Neuronal stem cell (in vitro differentiated cells): Measurements from ENCODE around the gene NAPSA.
A peak's percentile ranks its signal among the peaks of the same experiment; 100 is the strongest.

ENCODE experiments used
- DNase-seq: peaks from one replicate; pipeline ENCODE4 v3.0.0-alpha.2; 2013; ENCODE audit warnings: low spot score
- H2AFZ ChIP-seq: one replicate; pipeline ENCODE4 v1.6.1; 2013; ENCODE audit warnings: mild to moderate bottlenecking, low read length, inconsistent platforms
- H2AK5ac ChIP-seq: 2 replicates; pipeline ENCODE4 v1.6.1; 2013; ENCODE audit warnings: low read depth, mild to moderate bottlenecking, inconsistent platforms, low read length, moderate library complexity, mixed read lengths
- H2BK120ac ChIP-seq: 2 replicates; pipeline ENCODE4 v1.6.1; 2013; ENCODE audit warnings: low read depth, mild to moderate bottlenecking, inconsistent platforms, low read length, moderate library complexity, mixed read lengths
- H2BK12ac ChIP-seq: one replicate; pipeline ENCODE4 v1.6.1; 2013; ENCODE audit warnings: low read length, inconsistent platforms
- H2BK15ac ChIP-seq: 2 replicates; pipeline ENCODE4 v1.6.1; 2013; ENCODE audit warnings: mild to moderate bottlenecking, low read length, inconsistent platforms, mixed read lengths
- H2BK5ac ChIP-seq: one replicate; pipeline ENCODE4 v1.6.1; 2013; ENCODE audit warnings: inconsistent platforms, mild to moderate bottlenecking, low read length, moderate library complexity
- H3K14ac ChIP-seq: one replicate; pipeline ENCODE4 v1.6.1; 2013; ENCODE audit warnings: low read length, inconsistent platforms
- H3K18ac ChIP-seq: 2 replicates; pipeline ENCODE4 v1.6.1; 2013; ENCODE audit warnings: low read length, inconsistent platforms
- H3K23ac ChIP-seq: 2 replicates; pipeline ENCODE4 v1.6.1; 2013; ENCODE audit warnings: low read depth, mild to moderate bottlenecking, mixed read lengths, low read length, inconsistent platforms; ENCODE audit not compliant: poor library complexity
- H3K27ac ChIP-seq: replicated peaks from 3 replicates; pipeline ENCODE4 v1.5.1; 2013; ENCODE audit warnings: low read length, inconsistent platforms
- H3K27me3 ChIP-seq, 3 experiments: 2 replicates each; pipeline ENCODE4 v1.6.1; 2013; ENCODE audit warnings: low read length in 3 of 3, mild to moderate bottlenecking in 2 of 3, inconsistent platforms in 1 of 3, low read depth in 1 of 3, mixed read lengths in 1 of 3, moderate library complexity in 1 of 3; ENCODE audit not compliant: control insufficient read depth in 3 of 3, insufficient read depth in 3 of 3
- H3K36me3 ChIP-seq, 2 donors: replicated peaks in 1 of 2; 2 replicates each; pipeline ENCODE4 v1.6.1; 2013; ENCODE audit warnings: low read length in 2 of 2; ENCODE audit not compliant: control insufficient read depth in 2 of 2, insufficient read depth in 2 of 2
- H3K4ac ChIP-seq: 2 replicates; pipeline ENCODE4 v1.6.1; 2013; ENCODE audit warnings: inconsistent platforms, mild to moderate bottlenecking, low read length, moderate library complexity
- H3K4me1 ChIP-seq, 2 donors: 1 replicate in 1 of 2; 2 replicates in 1 of 2; pipeline ENCODE4 v1.6.1; 2013; ENCODE audit warnings: low read length in 2 of 2, low read depth in 1 of 2; ENCODE audit not compliant: control insufficient read depth in 2 of 2, insufficient read depth in 1 of 2
- H3K4me2 ChIP-seq: one replicate; pipeline ENCODE4 v1.6.1; 2013; ENCODE audit warnings: mild to moderate bottlenecking, low read length, inconsistent platforms; ENCODE audit not compliant: insufficient read depth, poor library complexity, severe bottlenecking
- H3K4me3 ChIP-seq, 2 donors: 2 replicates each; pipeline ENCODE4 v1.5.1; 2013; ENCODE audit warnings: low read length in 2 of 2, mild to moderate bottlenecking in 2 of 2, inconsistent platforms in 1 of 2, moderate library complexity in 1 of 2
- H3K79me1 ChIP-seq: one replicate; pipeline ENCODE4 v1.6.1; 2013; ENCODE audit warnings: low read depth, mild to moderate bottlenecking, inconsistent platforms, low read length, moderate library complexity
- H3K9ac ChIP-seq: one replicate; pipeline ENCODE4 v1.6.1; 2013; ENCODE audit warnings: mild to moderate bottlenecking, low read depth, low read length, inconsistent platforms; ENCODE audit not compliant: poor library complexity
- H3K9me3 ChIP-seq, 2 donors: replicated peaks in 1 of 2; 2 replicates each; pipeline versions ENCODE3 to v1.6.1; 2013; ENCODE audit warnings: low read length in 2 of 2, mild to moderate bottlenecking in 2 of 2, inconsistent platforms in 1 of 2, low read depth in 1 of 2, mixed read lengths in 1 of 2, moderate library complexity in 1 of 2; ENCODE audit not compliant: control insufficient read depth in 2 of 2, insufficient read depth in 1 of 2
- H4K8ac ChIP-seq: one replicate; pipeline ENCODE4 v1.6.1; 2013; ENCODE audit warnings: low read depth, mild to moderate bottlenecking, inconsistent platforms, low read length, moderate library complexity
- H4K91ac ChIP-seq: one replicate; pipeline ENCODE4 v1.6.1; 2013; ENCODE audit warnings: low read length, low read depth, mild to moderate bottlenecking, inconsistent platforms; ENCODE audit not compliant: poor library complexity
- WGBS, 2 donors: extraction: QIAGEN DNeasy Blood & Tissue Kit; methylation state at CpG; one replicate each; pipeline ENCODE4 v1.1.7; 2013; ENCODE audit warnings: missing lambda C conversion rate in 2 of 2, mixed read lengths in 1 of 2; ENCODE audit not compliant: insufficient read length in 2 of 2, insufficient replicate concordance in 1 of 2; ENCODE audit errors: extremely low coverage in 2 of 2; 5-methylcytosine and 5-hydroxymethylcytosine counted together

Gene NAPSA

GRCh38 chr19:50325310-50326100, 39.9 kb downstream of the NAPSA start:
- H3K9ac ChIP-seq = peak overlapping the region; percentile 38
- peaks cover 5 to 26% (median 24%) of the 10 kb centered on the region in 3 experiments for H3K27me3 ChIP-seq
- H3K27ac ChIP-seq = no peak overlapping the region
- no CpG with 5 or more reads among the region's 48 CpGs for WGBS, 2 donors
- H3K23ac ChIP-seq = peak overlapping the region; percentile 56
- H3K9me3 ChIP-seq = no peaks in the 10 kb centered on the region
- H3K4me3 ChIP-seq = peak overlapping the region; percentile 25 to 67
- H3K4me2 ChIP-seq = peak overlapping the region; percentile 64
- peaks cover 5 to 8% of the 10 kb centered on the region in 2 donors for H3K4me1 ChIP-seq
- peak overlapping the region; percentile 10 for H3K4ac ChIP-seq
- no peak overlapping the region for H2BK12ac ChIP-seq
- peak; percentile 95 for DNase-seq
- peak overlapping the region; percentile 75 for H3K14ac ChIP-seq
- peaks cover 0 to 3% of the 10 kb centered on the region in 2 donors for H3K36me3 ChIP-seq
- no peak overlapping the region for H4K91ac ChIP-seq
- H2BK5ac ChIP-seq = no peak overlapping the region
- peak overlapping the region; percentile 54 for H2BK15ac ChIP-seq
- no peak overlapping the region for H2BK120ac ChIP-seq
- H3K18ac ChIP-seq = peak overlapping the region; percentile 90
- H2AK5ac ChIP-seq = peak overlapping the region; percentile 88
- H3K79me1 ChIP-seq = peaks cover 3% of the 10 kb centered on the region
- H4K8ac ChIP-seq = no peak overlapping the region
- peak overlapping the region; percentile 94 for H2AFZ ChIP-seq

GRCh38 chr19:50324331-50324730, 41.1 kb downstream of the NAPSA start:
- no peak overlapping the region for H2BK5ac ChIP-seq
- no peak overlapping the region for H2BK12ac ChIP-seq
- peaks cover 5 to 8% of the 10 kb centered on the region in 2 donors for H3K4me1 ChIP-seq
- H3K18ac ChIP-seq = no peak overlapping the region
- H3K14ac ChIP-seq = no peak overlapping the region
- no peak overlapping the region for H3K9ac ChIP-seq
- H2BK120ac ChIP-seq = no peak overlapping the region
- H3K36me3 ChIP-seq = peaks cover 0 to 3% of the 10 kb centered on the region in 2 donors
- H2BK15ac ChIP-seq = no peak overlapping the region
- peaks cover 3% of the 10 kb centered on the region for H3K79me1 ChIP-seq
- H3K4me2 ChIP-seq = no peak overlapping the region
- H2AK5ac ChIP-seq = no peak overlapping the region
- peaks cover 5 to 26% (median 24%) of the 10 kb centered on the region in 3 experiments for H3K27me3 ChIP-seq
- no peak overlapping the region for H3K4me3 ChIP-seq
- no peak overlapping the region for H2AFZ ChIP-seq
- no CpG with 5 or more reads among the region's 11 CpGs for WGBS, 2 donors
- H3K9me3 ChIP-seq = no peaks in the 10 kb centered on the region
- no peak overlapping the region for H4K8ac ChIP-seq
- H3K27ac ChIP-seq = no peak overlapping the region
- H3K4ac ChIP-seq = no peak overlapping the region
- no peak overlapping the region for H4K91ac ChIP-seq
- H3K23ac ChIP-seq = no peak overlapping the region
- no peak for DNase-seq

- no peak overlapping the region for H3K27ac ChIP-seq
These were observed 41.7 kb downstream of the NAPSA start for GRCh38 chr19:50323782-50324133.

GRCh38 chr19:50322931-50323781, 42.3 kb downstream of the NAPSA start:
- Histone ChIP-seq H3K27ac (no peak overlapping the region), H3K4me2 (no peak overlapping the region), H3K4me1 (peaks cover 5 to 8% of the 10 kb centered on the region in 2 donors), H2BK15ac (no peak overlapping the region), H3K14ac (no peak overlapping the region), H3K79me1 (peaks cover 3% of the 10 kb centered on the region), H3K36me3 (peaks cover 0 to 3% of the 10 kb centered on the region in 2 donors), H2AFZ (no peak overlapping the region), H3K23ac (peak overlapping the region; percentile 81), H3K9me3 (no peaks in the 10 kb centered on the region), H2BK120ac (no peak overlapping the region), H2AK5ac (no peak overlapping the region), H3K9ac (no peak overlapping the region), H2BK5ac (no peak overlapping the region), H3K4me3 (no peak overlapping the region), H3K27me3 (peaks cover 2 to 22% (median 20%) of the 10 kb centered on the region in 3 experiments), H4K8ac (no peak overlapping the region), H3K18ac (no peak overlapping the region), H3K4ac (no peak overlapping the region), H2BK12ac (no peak overlapping the region), H4K91ac (no peak overlapping the region)
- no CpG with 5 or more reads among the region's 55 CpGs for WGBS, 2 donors
- no peak for DNase-seq

More at GRCh38 chr19:50323782-50324133, 41.7 kb downstream of the NAPSA start:
- Histone ChIP-seq H4K91ac (no peak overlapping the region), H3K14ac (no peak overlapping the region), H3K4me3 (no peak overlapping the region), H3K27me3 (peaks cover 5 to 26% (median 24%) of the 10 kb centered on the region in 3 experiments), H3K4me2 (no peak overlapping the region), H3K9ac (peak overlapping the region; percentile 22), H3K4me1 (peaks cover 5 to 8% of the 10 kb centered on the region in 2 donors), H2AFZ (no peak overlapping the region), H3K36me3 (peaks cover 0 to 3% of the 10 kb centered on the region in 2 donors), H3K79me1 (peaks cover 3% of the 10 kb centered on the region), H2BK120ac (no peak overlapping the region), H2BK5ac (no peak overlapping the region), H3K9me3 (no peaks in the 10 kb centered on the region), H2BK12ac (no peak overlapping the region), H2AK5ac (no peak overlapping the region), H4K8ac (no peak overlapping the region), H3K4ac (no peak overlapping the region), H3K18ac (no peak overlapping the region), H2BK15ac (no peak overlapping the region), H3K23ac (peak overlapping the region; percentile 81)
- WGBS, 2 donors = no CpG with 5 or more reads among the region's 12 CpGs
- no peak for DNase-seq
